ENCODE measurements around the gene PLAAT3.

DNA sequence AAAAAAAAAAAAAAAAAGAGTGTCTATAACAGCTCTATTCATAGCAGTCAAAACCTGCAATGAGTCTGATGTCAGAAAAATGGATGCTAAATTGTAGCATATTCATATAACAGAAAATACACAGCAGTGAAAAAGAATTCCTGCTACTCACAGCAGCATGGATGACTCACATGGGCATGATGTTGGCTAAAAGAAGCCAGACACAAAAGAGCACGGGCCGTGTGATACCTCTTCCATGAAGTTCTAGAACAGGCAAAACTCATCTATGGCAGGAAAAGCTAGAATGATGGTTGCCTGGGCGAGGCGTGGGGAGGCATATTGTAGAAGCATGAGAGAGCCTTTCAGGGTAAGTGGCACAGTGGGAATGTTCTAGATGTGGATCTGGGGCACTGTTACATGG is 18.9 kb downstream of the PLAAT3 start:
- TF ChIP-seq CTCF (IDR thresholded peaks at IDR 0.05) (no peak), EP300 (IDR thresholded peaks at IDR 0.05) (no peak)

Data from suprapubic skin (tissue), 3 donors.